22Rv1 (cell line): ENCODE results near the gene ABCA4.

Source experiments
- ZFX ChIP-seq: fragments of 450-650 bp; IDR thresholded peaks from 2 replicates; pipeline ENCODE4 v1.6.1; 2017; ENCODE audit warnings: antibody characterized with exemption, borderline replicate concordance
- TF ChIP-seq, protein P1 (sequence below): fragments of 450-650 bp; IDR thresholded peaks from 2 replicates; pipeline ENCODE4 v1.5.1; 2017; ENCODE audit warnings: mild to moderate bottlenecking

DNA sequence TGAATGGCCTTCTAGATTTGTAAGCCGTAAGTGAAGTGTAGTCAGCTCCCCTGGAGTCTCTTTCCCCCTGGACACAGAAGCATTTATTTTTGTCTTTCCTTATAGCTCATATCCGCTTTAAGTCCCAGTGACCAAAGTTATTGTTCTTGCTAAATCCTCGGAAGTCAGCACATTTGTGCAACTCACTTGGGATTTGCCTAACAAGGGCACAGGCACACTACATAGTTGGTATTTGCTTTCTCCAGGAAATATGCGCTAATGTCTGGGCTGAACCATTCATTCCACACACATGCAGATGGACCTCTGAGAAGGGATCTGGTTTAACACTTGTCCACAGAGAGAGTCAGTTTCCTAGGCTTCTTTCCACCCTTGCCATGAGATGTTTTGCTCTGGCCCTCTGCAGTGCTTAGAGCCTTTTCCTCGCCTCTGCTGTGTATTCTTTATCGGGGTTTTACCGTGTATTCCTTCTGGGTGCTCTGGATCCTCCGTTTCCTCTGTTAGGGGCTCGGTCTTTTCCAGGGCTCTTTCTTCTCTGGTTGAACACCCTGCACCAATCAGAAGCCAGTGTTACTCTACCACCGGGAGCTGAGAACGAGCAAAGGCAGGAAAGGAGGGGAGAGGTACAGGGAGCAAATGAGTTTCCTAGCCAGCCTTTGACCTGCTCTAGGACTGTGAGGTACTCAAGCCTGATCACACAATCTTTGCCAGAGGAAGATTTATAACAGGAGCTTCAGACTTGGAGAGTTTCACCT is 72.4 kb downstream of the ABCA4 start:
- TF ChIP-seq, protein P1, sequence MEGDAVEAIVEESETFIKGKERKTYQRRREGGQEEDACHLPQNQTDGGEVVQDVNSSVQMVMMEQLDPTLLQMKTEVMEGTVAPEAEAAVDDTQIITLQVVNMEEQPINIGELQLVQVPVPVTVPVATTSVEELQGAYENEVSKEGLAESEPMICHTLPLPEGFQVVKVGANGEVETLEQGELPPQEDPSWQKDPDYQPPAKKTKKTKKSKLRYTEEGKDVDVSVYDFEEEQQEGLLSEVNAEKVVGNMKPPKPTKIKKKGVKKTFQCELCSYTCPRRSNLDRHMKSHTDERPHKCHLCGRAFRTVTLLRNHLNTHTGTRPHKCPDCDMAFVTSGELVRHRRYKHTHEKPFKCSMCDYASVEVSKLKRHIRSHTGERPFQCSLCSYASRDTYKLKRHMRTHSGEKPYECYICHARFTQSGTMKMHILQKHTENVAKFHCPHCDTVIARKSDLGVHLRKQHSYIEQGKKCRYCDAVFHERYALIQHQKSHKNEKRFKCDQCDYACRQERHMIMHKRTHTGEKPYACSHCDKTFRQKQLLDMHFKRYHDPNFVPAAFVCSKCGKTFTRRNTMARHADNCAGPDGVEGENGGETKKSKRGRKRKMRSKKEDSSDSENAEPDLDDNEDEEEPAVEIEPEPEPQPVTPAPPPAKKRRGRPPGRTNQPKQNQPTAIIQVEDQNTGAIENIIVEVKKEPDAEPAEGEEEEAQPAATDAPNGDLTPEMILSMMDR = no peak
- no peak for TF ChIP-seq ZFX
